ENCODE data around the gene RNF10.

DNA sequence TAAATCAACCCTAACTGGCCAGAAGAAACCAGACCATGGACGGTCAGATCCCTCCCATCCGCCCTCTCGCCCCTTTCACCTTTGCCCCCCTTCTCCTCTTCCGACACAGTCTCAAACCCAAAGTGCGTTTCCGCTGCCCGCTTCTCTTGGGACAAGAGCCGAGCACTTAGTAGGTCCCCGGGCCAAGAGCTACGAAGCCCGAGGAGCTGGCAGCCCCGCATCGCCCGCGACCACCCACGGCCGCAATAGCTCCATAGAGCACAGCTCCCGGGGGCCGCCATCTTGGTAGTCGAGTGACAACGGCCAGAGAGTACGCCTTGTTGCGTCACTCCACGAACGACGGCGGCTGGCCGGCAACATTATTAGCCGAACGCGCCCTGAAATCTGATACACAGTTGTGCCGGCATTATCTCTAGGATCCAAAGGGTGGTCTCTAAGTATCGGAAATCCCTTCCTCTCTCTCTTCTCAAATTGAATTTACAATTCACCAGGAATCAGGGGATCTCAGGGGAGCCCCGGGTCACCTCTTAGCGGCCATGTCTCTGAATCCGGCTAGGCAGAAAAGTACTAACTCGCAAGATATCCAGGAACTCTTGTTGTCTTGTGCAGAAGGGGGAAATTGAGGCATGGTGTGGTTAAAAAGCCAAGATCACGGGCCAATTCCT lies 5.2 kb upstream of the RNF10 start, which contains the start of gene COQ5:
- TF ChIP-seq CTCF (IDR thresholded peaks at IDR 0.05; ENCODE audit: insufficient read depth, low read length) (no peak), GABPA (IDR thresholded peaks at IDR 0.05; ENCODE audit: low read depth) (no peak), SPI1 (IDR thresholded peaks at IDR 0.05; ENCODE audit: borderline replicate concordance, low read depth) (no peak), POLR2AphosphoS5 (IDR thresholded peaks at IDR 0.05; ENCODE audit: low read depth) (peak; percentile 90)

Measured in HL-60 (cell line).